Gastrocnemius medialis (tissue), 4 donors: ENCODE measurements around the gene TOMM34.

Experiments
- CTCF ChIP-seq, 5 experiments: fragments of 450-650 bp in 3 of 5; fragments of 200-600 bp in 2 of 5; sonication (generic) in 2 of 5; IDR thresholded peaks in 4 of 5; conservative IDR thresholded peaks in 1 of 5; 1 replicate in 4 of 5; 2 replicates in 1 of 5; pipeline ENCODE4 v1.5.1; 2016 to 2019; ENCODE audit warnings: antibody characterized with exemption in 5 of 5, mild to moderate bottlenecking in 3 of 5, moderate library complexity in 3 of 5
- POLR2A ChIP-seq, 2 donors: fragments of 450-650 bp; IDR thresholded peaks; one replicate each; pipeline ENCODE4 v1.6.1; 2017; ENCODE audit warnings: antibody characterized with exemption in 2 of 2, mild to moderate bottlenecking in 2 of 2, moderate library complexity in 2 of 2

- TF ChIP-seq CTCF (IDR thresholded peaks at IDR 0.05 in 4 of 5, conservative IDR thresholded peaks at IDR 0.05 in 1 of 5) (no peak), POLR2A (IDR thresholded peaks at IDR 0.05) (no peak)
Observed at GRCh38 chr20:44914924-44915323, 45.3 kb downstream of the TOMM34 start.
